Thyroid gland (tissue), 4 donors: ENCODE data around the gene FOXN3.

Experiments
- CTCF ChIP-seq, 6 experiments: fragments of 200-600 bp in 3 of 6; fragments of 450-650 bp in 3 of 6; sonication (generic) in 3 of 6; IDR thresholded peaks; one replicate each; pipeline ENCODE4 v1.5.1; 2016 to 2019; ENCODE audit warnings: antibody characterized with exemption in 6 of 6, mild to moderate bottlenecking in 2 of 6, inconsistent platforms in 1 of 6, moderate library complexity in 1 of 6
- POLR2A ChIP-seq, 2 donors: fragments of 450-650 bp; IDR thresholded peaks; one replicate each; pipeline ENCODE4 v1.6.1; 2017; ENCODE audit warnings: antibody characterized with exemption in 2 of 2, mild to moderate bottlenecking in 2 of 2, moderate library complexity in 1 of 2

GRCh38 chr14:89167705-89168104 is 249.3 kb downstream of the FOXN3 start:
- TF ChIP-seq CTCF (IDR thresholded peaks at IDR 0.05) = no peak
- no peak for TF ChIP-seq POLR2A (IDR thresholded peaks at IDR 0.05)
